ENCODE measurements around the gene CRB1.

- no peak for TF ChIP-seq POLR2A (IDR thresholded peaks at IDR 0.05)
- TF ChIP-seq CTCF (IDR thresholded peaks at IDR 0.05): peak in 2 of 4 experiments; percentile 32 to 46
Observed at GRCh38 chr1:197356723-197357533, 88.9 kb downstream of the CRB1 start.

Measured in sigmoid colon (tissue), 3 donors.